Measurements from ENCODE around the gene MGMT. TPM values are rescaled to one million over a fixed set of nuclear protein-coding genes. Genes with fewer than 3 reads are reported as not detected.
A peak's percentile ranks its signal among the peaks of the same experiment; 100 is the strongest.

The MGMT gene
- polyA plus RNA-seq, 3 donors: 9.5 to 23.5 (median 17.5) TPM

DNA sequence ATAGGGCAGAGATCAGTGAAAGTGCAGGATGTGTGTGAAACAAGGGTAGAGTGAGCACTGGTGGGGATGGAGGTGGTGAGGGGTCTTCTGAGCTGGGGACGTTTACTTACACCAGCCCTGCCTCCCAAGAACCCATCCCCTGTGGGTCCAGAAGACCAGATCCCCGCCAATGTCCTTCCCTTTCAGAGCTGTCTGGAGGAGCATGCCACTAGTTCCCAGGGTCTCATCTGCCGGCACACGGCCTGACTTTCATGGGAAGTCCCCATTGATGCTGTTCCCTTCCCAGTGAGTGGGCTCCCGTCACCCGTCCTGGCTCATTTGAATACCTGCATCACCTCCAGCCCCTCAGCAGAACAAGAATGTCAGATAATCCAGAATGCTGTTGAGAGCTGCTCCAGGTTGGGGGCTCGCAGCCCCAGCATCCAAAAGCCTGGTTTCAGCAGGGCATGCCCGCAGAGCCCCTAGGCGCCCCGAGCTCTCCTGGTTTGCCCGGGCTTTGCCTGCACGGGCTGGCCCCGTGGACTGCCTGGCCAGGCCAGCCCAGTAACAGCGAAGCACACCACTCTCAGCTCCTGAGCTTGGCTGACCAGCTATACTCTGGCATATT is 246.7 kb downstream of the MGMT start:
- 98% methylated on average over 13 of the region's 14 CpGs for WGBS (ENCODE audit: insufficient coverage)
- H3K27ac Mint-ChIP-seq: peak overlapping the region in 3 of 7 donors; percentile 32 to 61 (median 46)
- intact Hi-C loops (cut with micrococcal nuclease): no loop called here

DNA sequence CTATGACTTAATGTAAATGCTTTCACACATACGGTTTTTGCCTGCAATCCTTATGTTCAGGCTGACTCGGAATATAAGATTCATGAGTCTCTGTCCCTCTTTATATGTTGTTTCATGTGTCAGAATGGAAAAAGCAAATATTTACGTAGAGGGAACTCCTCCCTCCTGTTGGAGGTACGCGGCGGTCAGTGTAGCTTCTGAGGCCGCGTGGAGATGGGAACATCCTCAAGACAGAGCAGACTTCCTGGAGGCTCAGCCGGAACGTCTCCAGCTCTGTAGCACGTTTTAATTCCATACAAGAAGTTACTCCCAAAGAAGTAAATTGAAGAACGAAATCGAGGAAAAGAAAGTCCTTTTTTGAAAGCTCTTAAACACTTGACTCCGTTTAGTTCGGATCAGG is 248.8 kb downstream of the MGMT start:
- DNase-seq: no peak
- intact Hi-C loops (cut with micrococcal nuclease): no loop called here
- Mint-ChIP-seq H3K4me1 (peaks cover 19% of the 10 kb centered on the region), H3K9me3 (peaks cover 0 to 6% (median 3%) of the 10 kb centered on the region in 7 donors), H3K27me3 (ENCODE audit: low read depth in 3 of 3) (peaks cover 0 to 2% (median 2%) of the 10 kb centered on the region in 3 donors), H3K36me3 (no peaks in the 10 kb centered on the region), H3K27ac (peak overlapping the region; percentile 39 to 86 (median 73)), H3K4me3 (peak overlapping the region; percentile 21 to 80)
- Histone ChIP-seq H3K36me3 (replicated peaks in 1 of 2; ENCODE audit: control insufficient read depth in 1 of 2, insufficient read depth in 2 of 2, low read length in 2 of 2) (no peaks in the 10 kb centered on the region), H3K79me2 (ENCODE audit: insufficient read depth, low read length) (no peaks in the 10 kb centered on the region), H4K20me1 (ENCODE audit: insufficient read depth, low read length) (no peaks in the 10 kb centered on the region), H3K4me1 (ENCODE audit: control insufficient read depth in 1 of 2, insufficient read depth in 2 of 2, low read length in 2 of 2) (peaks cover 21 to 23% of the 10 kb centered on the region in 2 donors), H3K9me3 (replicated peaks in 1 of 2; ENCODE audit: control insufficient read depth in 1 of 2, insufficient read depth in 1 of 2, low read length in 2 of 2) (peaks cover 0 to 15% of the 10 kb centered on the region in 2 donors), H3K4me2 (replicated peaks; ENCODE audit: extremely low read depth, low read length, poor library complexity, severe bottlenecking) (peak overlapping the region; percentile 32), H2AFZ (ENCODE audit: insufficient read depth, low read depth, low read length, poor library complexity, severe bottlenecking) (no peak overlapping the region), H3K4me3 (replicated peaks in 1 of 3; ENCODE audit: low read depth in 2 of 3, low read length in 3 of 3) (peak overlapping the region in 1 of 3 experiments; percentile 45), H3K27me3 (ENCODE audit: control insufficient read depth in 2 of 2, insufficient read depth in 2 of 2, low read length in 2 of 2) (no peaks in the 10 kb centered on the region), H3K9ac (ENCODE audit: insufficient read depth, low read length, poor library complexity, severe bottlenecking) (peak overlapping the region; percentile 15), H3K27ac (ENCODE audit: low read depth in 1 of 2, low read length in 2 of 2) (peak overlapping the region; percentile 48 to 57)
- TF ChIP-seq, protein P1, sequence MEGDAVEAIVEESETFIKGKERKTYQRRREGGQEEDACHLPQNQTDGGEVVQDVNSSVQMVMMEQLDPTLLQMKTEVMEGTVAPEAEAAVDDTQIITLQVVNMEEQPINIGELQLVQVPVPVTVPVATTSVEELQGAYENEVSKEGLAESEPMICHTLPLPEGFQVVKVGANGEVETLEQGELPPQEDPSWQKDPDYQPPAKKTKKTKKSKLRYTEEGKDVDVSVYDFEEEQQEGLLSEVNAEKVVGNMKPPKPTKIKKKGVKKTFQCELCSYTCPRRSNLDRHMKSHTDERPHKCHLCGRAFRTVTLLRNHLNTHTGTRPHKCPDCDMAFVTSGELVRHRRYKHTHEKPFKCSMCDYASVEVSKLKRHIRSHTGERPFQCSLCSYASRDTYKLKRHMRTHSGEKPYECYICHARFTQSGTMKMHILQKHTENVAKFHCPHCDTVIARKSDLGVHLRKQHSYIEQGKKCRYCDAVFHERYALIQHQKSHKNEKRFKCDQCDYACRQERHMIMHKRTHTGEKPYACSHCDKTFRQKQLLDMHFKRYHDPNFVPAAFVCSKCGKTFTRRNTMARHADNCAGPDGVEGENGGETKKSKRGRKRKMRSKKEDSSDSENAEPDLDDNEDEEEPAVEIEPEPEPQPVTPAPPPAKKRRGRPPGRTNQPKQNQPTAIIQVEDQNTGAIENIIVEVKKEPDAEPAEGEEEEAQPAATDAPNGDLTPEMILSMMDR (IDR thresholded peaks at IDR 0.05): no peak
- WGBS (ENCODE audit: insufficient coverage): 84% methylated on average over 5 of the region's 15 CpGs

More for the DNA sequence above, 246.7 kb downstream of the MGMT start:
- DNase-seq: no peak
- Mint-ChIP-seq H3K4me1 (peaks cover 19% of the 10 kb centered on the region), H3K27me3 (ENCODE audit: low read depth in 3 of 3) (peaks cover 0 to 2% (median 2%) of the 10 kb centered on the region in 3 donors), H3K4me3 (no peak overlapping the region), H3K36me3 (peaks cover 4% of the 10 kb centered on the region in 2 donors), H3K9me3 (peaks cover 0 to 1% (median 0%) of the 10 kb centered on the region in 7 donors)
- no peak overlapping the region for H3K27ac ChIP-seq (ENCODE audit: low read depth in 1 of 2, low read length in 2 of 2)
- H3K4me3 ChIP-seq (replicated peaks in 1 of 3; ENCODE audit: low read depth in 2 of 3, low read length in 3 of 3): no peak overlapping the region
- H3K4me1 ChIP-seq (ENCODE audit: control insufficient read depth in 1 of 2, insufficient read depth in 2 of 2, low read length in 2 of 2): peaks cover 21 to 23% of the 10 kb centered on the region in 2 donors
- no peaks in the 10 kb centered on the region for H4K20me1 ChIP-seq (ENCODE audit: insufficient read depth, low read length)
- no peak overlapping the region for H2AFZ ChIP-seq (ENCODE audit: insufficient read depth, low read depth, low read length, poor library complexity, severe bottlenecking)
- H3K79me2 ChIP-seq (ENCODE audit: insufficient read depth, low read length): no peaks in the 10 kb centered on the region
- TF ChIP-seq, protein P1 (IDR thresholded peaks at IDR 0.05): no peak
- no peaks in the 10 kb centered on the region for H3K36me3 ChIP-seq (replicated peaks in 1 of 2; ENCODE audit: control insufficient read depth in 1 of 2, insufficient read depth in 2 of 2, low read length in 2 of 2)
- no peak overlapping the region for H3K4me2 ChIP-seq (replicated peaks; ENCODE audit: extremely low read depth, low read length, poor library complexity, severe bottlenecking)
- no peaks in the 10 kb centered on the region for H3K27me3 ChIP-seq (ENCODE audit: control insufficient read depth in 2 of 2, insufficient read depth in 2 of 2, low read length in 2 of 2)
- no peak overlapping the region for H3K9ac ChIP-seq (ENCODE audit: insufficient read depth, low read length, poor library complexity, severe bottlenecking)
- H3K9me3 ChIP-seq (replicated peaks in 1 of 2; ENCODE audit: control insufficient read depth in 1 of 2, insufficient read depth in 1 of 2, low read length in 2 of 2): peaks cover 0 to 2% of the 10 kb centered on the region in 2 donors

Data from CD14-positive monocyte (primary cell).